OCI-M2 (cell line): ENCODE measurements around the gene BAIAP2L2.
"Not testable (repeated sequence)": the region's sequence is repeated elsewhere in the genome, so short reads cannot be mapped to it uniquely, and the experiment has no call there.

Experiments
- DNase-seq: peaks from one replicate; lab custom pipeline; 2025; ENCODE audit not compliant: unreplicated experiment; lab: John Stamatoyannopoulos, UW

The BAIAP2L2 gene, protein sequence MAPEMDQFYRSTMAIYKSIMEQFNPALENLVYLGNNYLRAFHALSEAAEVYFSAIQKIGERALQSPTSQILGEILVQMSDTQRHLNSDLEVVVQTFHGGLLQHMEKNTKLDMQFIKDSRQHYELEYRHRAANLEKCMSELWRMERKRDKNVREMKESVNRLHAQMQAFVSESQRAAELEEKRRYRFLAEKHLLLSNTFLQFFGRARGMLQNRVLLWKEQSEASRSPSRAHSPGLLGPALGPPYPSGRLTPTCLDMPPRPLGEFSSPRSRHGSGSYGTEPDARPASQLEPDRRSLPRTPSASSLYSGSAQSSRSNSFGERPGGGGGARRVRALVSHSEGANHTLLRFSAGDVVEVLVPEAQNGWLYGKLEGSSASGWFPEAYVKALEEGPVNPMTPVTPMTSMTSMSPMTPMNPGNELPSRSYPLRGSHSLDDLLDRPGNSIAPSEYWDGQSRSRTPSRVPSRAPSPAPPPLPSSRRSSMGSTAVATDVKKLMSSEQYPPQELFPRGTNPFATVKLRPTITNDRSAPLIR

DNA sequence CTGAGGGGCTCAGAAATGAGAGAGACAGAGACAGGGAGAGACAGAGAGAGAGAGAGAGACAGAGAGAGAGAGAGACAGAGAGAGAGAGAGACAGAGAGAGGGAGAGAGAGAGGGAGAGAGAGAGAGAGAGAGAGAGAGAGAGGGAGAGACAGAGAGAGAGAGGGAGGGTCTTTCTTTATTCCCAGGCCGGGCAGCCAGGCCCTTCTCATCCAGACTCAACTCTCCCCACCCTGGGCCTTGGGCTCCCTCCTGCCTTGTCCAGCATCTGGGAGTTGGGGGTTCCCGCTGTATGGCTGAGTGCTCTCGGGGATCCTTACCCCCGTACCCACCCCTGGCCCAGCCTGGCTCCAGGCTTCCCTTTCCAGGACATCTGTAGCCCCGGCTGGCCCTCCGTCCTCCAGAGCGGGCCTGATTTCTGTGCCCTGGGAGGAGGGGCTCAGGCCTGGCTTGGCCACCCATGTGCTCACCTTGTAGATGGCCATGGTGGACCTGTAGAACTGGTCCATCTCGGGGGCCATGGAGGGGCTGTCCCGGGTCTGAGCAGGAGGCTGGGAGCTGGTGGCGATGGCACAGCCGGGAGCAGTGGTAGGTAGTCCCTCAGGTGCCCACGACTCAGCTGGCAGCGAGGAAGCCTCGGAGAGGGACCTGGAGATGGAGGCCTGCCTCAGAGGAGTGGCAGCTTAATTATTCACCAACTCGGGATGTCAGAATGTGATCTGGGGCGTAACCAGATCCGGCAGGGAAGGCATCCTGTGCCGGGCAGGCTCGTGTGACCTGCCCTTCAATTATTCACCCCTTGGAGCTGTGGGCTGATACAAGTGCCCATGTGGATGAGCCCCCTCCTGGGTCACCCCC lies at the start of gene BAIAP2L2:
TSS of gene BAIAP2L2 (minus strand) at position 677 of the 855 bp plus-strand sequence. CDS start at position 518, 159 bp downstream.
- DNase-seq, result no peak

GRCh38 chr22:38155703-38156102 lies 45.2 kb upstream of the BAIAP2L2 start:
- no peak for DNase-seq

GRCh38 chr22:38154563-38154915 lies 44.1 kb upstream of the BAIAP2L2 start:
- not testable (repeated sequence) for DNase-seq

- DNase-seq, result no peak
These were observed 43.5 kb upstream of the BAIAP2L2 start for GRCh38 chr22:38153821-38154562.

- no peak for DNase-seq
These were observed 40.6 kb upstream of the BAIAP2L2 start for GRCh38 chr22:38151126-38151500.

GRCh38 chr22:38148245-38148644 lies 37.8 kb upstream of the BAIAP2L2 start:
- no peak for DNase-seq

- not testable (repeated sequence) for DNase-seq
These were observed 35.7 kb upstream of the BAIAP2L2 start for GRCh38 chr22:38146166-38146565.

- DNase-seq, result no peak
These were observed 33.5 kb upstream of the BAIAP2L2 start for GRCh38 chr22:38144025-38144405.

DNA sequence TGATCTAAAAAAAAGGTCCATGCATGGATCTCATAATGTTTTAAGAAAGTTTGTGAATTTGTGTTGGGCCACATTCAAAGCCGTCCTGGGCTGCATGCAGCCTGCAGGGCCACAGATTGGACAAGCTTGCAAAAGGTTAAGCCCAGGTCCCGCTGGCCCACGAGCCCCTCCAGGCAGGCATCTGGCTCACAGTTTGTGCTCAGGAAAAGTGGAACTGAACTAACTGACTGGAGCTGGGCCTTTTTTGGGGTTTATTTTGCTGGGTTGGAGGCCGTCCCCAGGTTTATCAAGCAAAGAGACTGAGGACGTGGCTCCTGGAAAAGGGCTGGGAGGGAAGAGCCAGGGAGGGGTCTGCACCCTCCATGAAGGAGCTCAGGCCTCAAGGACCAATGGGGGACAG lies 32.1 kb upstream of the BAIAP2L2 start:
- no peak for DNase-seq

DNA sequence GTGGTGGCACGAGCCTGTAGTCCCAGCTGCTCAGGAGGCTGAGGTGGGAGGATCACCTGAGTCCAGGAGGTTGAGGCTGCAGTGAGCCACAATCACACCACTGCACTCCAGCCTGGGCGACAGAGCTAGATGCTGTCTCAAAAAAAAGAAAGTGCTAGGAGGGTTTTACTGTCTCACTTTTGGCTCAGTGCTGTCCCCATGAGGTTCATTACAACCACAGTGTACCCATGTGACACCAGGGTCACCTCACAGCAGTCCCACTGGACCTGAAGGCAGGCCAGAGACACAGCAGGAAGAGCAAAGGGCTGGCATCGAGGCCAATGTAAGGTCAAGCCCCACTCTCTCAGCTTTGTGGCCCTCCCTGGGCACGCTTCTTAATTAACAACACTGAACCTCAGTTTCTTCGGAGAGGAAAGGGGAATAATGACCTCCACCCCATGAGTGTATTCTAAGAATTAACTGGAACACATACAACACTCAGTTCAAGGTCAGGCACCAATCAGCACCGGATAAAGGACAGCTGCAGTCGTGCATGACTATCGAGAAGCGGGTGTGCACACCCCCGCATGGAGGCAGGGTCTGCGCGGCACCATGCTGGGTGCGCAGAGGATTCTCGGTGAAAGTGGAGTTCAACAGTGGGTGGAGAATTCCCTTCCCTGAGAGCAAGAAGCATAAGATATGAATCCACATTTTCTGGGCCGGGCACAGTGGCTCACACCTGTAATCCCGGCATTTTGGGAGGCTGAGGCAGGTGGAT lies 30.9 kb upstream of the BAIAP2L2 start:
- DNase-seq, result no peak

DNA sequence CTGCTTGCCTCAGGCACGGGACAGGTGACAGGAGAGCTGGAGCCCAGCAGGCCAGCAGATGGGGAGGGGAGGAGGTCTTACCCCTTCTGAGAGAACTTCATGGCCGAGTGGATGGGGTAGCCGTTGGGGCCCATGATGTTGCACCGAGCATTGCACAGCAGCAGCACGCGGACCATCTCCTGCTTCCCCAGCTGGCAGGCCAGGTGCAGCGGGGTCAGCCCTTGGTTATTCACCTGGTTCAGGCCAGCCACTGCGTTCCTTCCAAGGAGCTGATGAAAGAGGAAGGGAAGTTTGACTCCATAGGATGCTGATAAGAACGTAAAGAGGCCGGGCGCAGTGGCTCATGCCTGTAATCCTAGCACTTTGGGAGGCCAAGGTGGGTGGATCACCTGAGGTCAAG lies 29.4 kb upstream of the BAIAP2L2 start:
- no peak for DNase-seq

DNA sequence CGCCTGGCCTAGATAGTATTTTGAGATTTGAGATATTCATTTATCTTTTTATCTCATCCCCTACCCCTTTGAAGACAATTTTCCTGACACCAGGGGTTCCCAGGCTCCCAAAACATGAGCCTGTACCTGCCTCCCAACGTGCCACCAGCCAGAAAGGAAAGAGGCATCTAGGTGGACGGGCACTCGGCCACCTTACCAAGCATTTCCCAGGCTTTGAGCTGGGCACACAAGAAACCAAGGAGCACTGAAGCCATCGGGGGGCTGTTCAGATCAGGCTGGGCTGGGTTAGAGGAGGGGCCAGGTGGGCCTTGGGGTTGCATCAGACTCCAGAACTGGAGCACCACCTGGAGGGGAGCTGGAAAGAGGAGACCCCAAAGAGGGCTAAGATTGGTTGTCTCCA lies 28.5 kb upstream of the BAIAP2L2 start:
- no peak for DNase-seq

DNA sequence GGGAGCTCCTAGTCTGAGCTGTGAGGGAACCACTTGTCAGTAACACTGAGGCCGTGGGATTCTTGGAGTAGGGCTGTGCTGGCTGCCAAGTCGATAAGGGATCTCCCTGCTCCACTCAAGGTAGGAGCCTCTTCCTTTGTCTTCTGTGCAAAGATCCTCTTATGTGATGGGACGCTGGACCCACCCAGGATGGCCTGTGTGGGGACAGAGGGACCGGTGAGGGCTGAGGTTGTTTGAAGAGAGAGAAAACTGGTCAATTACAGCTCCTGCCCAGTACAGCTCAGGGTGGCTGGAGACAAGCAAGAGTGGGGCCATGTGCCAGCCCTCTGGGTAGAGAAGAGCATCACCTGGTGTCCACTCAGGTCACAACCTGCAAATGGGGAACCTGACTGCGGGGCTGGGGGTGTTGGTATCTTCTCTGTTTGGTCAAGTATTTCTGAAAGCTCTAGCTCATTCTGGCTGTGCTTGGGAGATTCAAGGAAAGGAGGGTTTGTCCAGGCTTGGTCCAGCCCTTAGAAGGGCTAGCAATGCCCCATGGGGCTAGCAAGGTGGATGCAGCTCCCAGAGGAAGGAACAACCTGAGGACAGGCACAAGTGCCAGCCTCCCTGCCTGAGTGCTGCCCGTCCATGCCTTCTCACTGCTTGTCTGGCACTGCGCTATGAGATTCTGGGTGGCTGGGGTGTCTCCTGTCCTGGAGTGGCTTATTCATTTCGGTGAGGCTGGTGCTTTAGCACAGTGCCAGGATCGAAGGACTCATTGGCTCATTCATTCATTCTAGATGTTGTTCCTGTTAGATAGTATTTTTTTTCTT lies 27.6 kb upstream of the BAIAP2L2 start:
- no peak for DNase-seq

DNA sequence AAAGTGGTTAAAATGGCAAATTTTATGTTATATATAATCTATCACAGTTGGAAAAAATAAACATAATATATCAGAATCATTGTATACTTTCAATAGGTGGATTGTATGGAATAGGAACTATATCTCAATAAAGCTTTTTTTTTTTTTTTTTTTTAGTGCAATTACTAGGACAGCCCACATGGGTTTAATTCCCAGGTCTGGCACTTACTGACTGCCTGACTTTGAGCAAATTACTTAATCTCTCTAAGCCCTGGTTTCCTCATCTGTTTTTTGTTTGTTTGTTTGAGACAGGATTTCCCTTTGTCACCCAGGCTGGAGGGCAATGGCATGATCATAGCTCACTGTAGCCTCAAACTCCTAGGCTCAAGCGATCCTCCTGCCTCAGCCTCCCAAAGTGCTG lies 26.1 kb upstream of the BAIAP2L2 start:
- DNase-seq, result no peak

- no peak for DNase-seq
These were observed 24.7 kb upstream of the BAIAP2L2 start for GRCh38 chr22:38135133-38135706.

DNA sequence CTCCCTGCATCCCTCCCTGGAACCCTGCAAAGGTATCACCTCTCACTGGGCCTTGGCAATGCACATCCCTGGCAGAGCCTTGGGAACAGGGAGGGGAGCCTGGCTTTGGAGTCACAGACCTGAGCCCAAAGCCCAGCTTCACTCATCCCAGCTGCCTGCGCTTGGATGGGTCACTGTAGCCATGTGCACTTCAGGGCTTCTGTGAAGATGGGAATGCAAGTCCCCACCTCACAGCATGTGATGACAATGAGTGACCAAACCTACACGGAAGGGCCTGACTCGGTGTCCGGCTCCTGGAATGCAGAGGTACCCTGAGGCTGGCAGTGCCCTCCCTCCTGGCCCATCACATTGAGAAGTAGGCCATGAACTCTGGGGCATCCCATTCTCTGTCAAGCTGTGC lies 22.8 kb upstream of the BAIAP2L2 start:
- DNase-seq, result no peak

- DNase-seq, result no peak
These were observed 22.3 kb upstream of the BAIAP2L2 start for GRCh38 chr22:38132794-38133193.

DNA sequence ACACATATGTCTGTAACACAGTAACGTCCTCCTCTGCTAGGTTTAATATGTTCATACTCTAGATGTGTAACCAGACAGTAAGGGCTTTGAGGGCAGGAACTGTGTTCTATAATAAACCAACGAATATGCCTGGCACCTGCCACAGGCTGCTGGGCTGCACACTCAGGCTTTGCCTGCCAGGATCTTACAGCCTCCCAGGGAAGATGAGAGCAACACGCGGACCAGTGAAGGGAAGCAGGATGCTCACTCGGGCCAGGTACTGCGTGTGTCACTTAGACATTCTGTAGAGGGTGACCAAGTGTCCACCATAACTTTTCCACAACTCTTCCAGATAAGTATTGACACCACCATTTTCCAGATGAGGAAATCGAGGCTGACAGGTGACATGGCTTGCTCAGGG lies 21.7 kb upstream of the BAIAP2L2 start:
- no peak for DNase-seq

- DNase-seq, result no peak
These were observed 20.9 kb upstream of the BAIAP2L2 start for GRCh38 chr22:38131399-38131798.
